ENCODE measurements around the gene CSTA. TPM values are rescaled to one million over a fixed set of nuclear protein-coding genes. Genes with fewer than 3 reads are reported as not detected.

The CSTA gene
- total RNA-seq, 2 experiments from 2014 or later: 1.2 to 1.4 TPM

DNA sequence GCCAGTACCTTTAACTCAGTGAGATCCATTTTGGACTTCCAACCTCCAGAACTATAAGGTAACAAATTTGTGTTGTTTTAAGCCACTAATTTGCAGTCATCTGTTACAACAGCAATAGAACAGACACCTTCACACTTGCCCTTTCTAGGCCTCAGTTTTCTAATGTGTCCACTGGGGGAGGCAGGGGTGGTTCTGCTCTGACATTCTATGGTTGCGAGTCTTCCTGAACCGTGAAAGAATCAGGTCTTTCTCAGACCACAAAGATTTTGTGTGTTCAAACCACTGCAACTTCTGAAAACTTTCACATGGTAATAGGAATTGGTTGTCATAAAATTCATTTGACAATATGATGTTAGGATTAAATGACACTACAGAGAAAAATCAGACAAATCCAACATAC, 26.8 kb upstream of the CSTA start:
- peaks cover 10% of the 10 kb centered on the region for H3K4me1 ChIP-seq (ENCODE audit: insufficient read depth, low read length)
- CTCF ChIA-PET: no interaction called here
- no peaks in the 10 kb centered on the region for H3K27me3 ChIP-seq (ENCODE audit: control insufficient read depth in 1 of 2, insufficient read depth in 2 of 2, low read length in 2 of 2)
- no peaks in the 10 kb centered on the region for H3K36me3 ChIP-seq (ENCODE audit: insufficient read depth, low read length)
- H3K4me1 Mint-ChIP-seq (ENCODE audit: low read depth): peaks cover 8% of the 10 kb centered on the region
- no peak overlapping the region for H3K27ac Mint-ChIP-seq
- H3K4me3 Mint-ChIP-seq: no peak overlapping the region
- ATAC-seq (ENCODE audit: poor library complexity) (no peak), DNase-seq (peak in 2 of 14 experiments; percentile 23 to 28)
- intact Hi-C loops (cut with DNase I, micrococcal nuclease): no loop called here
- peaks cover 0 to 5% of the 10 kb centered on the region in 2 experiments for H3K9me3 ChIP-seq (ENCODE audit: control insufficient read depth in 1 of 2, insufficient read depth in 1 of 2, low read length in 2 of 2)
- TF ChIP-seq, protein P1, sequence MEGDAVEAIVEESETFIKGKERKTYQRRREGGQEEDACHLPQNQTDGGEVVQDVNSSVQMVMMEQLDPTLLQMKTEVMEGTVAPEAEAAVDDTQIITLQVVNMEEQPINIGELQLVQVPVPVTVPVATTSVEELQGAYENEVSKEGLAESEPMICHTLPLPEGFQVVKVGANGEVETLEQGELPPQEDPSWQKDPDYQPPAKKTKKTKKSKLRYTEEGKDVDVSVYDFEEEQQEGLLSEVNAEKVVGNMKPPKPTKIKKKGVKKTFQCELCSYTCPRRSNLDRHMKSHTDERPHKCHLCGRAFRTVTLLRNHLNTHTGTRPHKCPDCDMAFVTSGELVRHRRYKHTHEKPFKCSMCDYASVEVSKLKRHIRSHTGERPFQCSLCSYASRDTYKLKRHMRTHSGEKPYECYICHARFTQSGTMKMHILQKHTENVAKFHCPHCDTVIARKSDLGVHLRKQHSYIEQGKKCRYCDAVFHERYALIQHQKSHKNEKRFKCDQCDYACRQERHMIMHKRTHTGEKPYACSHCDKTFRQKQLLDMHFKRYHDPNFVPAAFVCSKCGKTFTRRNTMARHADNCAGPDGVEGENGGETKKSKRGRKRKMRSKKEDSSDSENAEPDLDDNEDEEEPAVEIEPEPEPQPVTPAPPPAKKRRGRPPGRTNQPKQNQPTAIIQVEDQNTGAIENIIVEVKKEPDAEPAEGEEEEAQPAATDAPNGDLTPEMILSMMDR (IDR thresholded peaks at IDR 0.05): no peak
- peaks cover 2% of the 10 kb centered on the region for H3K9me3 Mint-ChIP-seq
- no peak overlapping the region for H3K27ac ChIP-seq (ENCODE audit: low read depth in 1 of 2, low read length in 2 of 2)
- no peak overlapping the region for H3K4me3 ChIP-seq (ENCODE audit: low read length)
- H3K27me3 Mint-ChIP-seq: no peaks in the 10 kb centered on the region
- no peaks in the 10 kb centered on the region for H3K36me3 Mint-ChIP-seq (ENCODE audit: low read depth)
- POLR2A ChIA-PET: no interaction called here

DNA sequence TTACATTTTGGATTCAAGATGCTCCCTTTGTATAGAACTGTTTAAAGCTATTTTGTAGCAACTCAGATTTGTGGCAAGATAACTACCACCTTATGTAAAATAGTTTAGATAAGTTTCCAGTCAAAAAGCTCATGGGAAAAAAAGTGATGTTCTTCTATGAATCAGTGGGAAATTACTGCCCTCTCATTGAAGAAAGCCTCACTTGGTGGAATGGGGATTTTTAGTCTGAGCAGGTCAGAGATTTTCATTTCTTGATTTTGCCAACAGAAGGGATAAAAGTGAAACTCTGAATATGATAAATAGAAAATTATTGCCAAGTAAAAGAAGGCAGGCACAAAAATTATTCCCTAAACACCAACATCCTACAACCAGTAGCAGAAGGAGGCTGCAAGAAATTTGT, 25.8 kb upstream of the CSTA start:
- peaks cover 0 to 5% of the 10 kb centered on the region in 2 experiments for H3K9me3 ChIP-seq (ENCODE audit: control insufficient read depth in 1 of 2, insufficient read depth in 1 of 2, low read length in 2 of 2)
- intact Hi-C loops (cut with DNase I, micrococcal nuclease): loop anchor here in 1 of 2 experiments (1.0 kb wide), 1 partner anchor 753 kb away; no protein-coding TSS in a partner anchor
- CTCF ChIA-PET: interaction anchor here (0.9 to 1.4 kb wide), 3 partner anchors 198 to 756 kb away, joined by 3 to 12 read pairs (median 4); no protein-coding TSS in a partner anchor
- H3K4me1 ChIP-seq (ENCODE audit: insufficient read depth, low read length): peaks cover 10% of the 10 kb centered on the region
- TF ChIP-seq, protein P1 (IDR thresholded peaks at IDR 0.05): no peak
- Mint-ChIP-seq H3K27me3 (no peaks in the 10 kb centered on the region), H3K4me1 (ENCODE audit: low read depth) (peaks cover 8% of the 10 kb centered on the region), H3K36me3 (ENCODE audit: low read depth) (no peaks in the 10 kb centered on the region), H3K9me3 (peaks cover 2% of the 10 kb centered on the region), H3K4me3 (no peak overlapping the region), H3K27ac (no peak overlapping the region)
- H3K4me3 ChIP-seq (ENCODE audit: low read length): no peak overlapping the region
- no peak for ATAC-seq (ENCODE audit: poor library complexity)
- no peaks in the 10 kb centered on the region for H3K36me3 ChIP-seq (ENCODE audit: insufficient read depth, low read length)
- peak in 1 of 14 experiments; percentile 18 for DNase-seq
- no peak overlapping the region for H3K27ac ChIP-seq (ENCODE audit: low read depth in 1 of 2, low read length in 2 of 2)
- POLR2A ChIA-PET: interaction anchor here (1.4 to 2.1 kb wide), 2 partner anchors 14 to 198 kb away, joined by 4 to 6 read pairs; no protein-coding TSS in a partner anchor
- H3K27me3 ChIP-seq (ENCODE audit: control insufficient read depth in 1 of 2, insufficient read depth in 2 of 2, low read length in 2 of 2): no peaks in the 10 kb centered on the region

- intact Hi-C loops (cut with DNase I, micrococcal nuclease): loop anchor here (1.0 to 2.0 kb wide), 4 partner anchors 197 to 754 kb away; no protein-coding TSS in a partner anchor
- Mint-ChIP-seq H3K27me3 (no peaks in the 10 kb centered on the region), H3K4me1 (ENCODE audit: low read depth) (peaks cover 8% of the 10 kb centered on the region), H3K27ac (no peak overlapping the region), H3K36me3 (ENCODE audit: low read depth) (no peaks in the 10 kb centered on the region), H3K4me3 (no peak overlapping the region), H3K9me3 (peaks cover 2% of the 10 kb centered on the region)
- Histone ChIP-seq H3K4me1 (ENCODE audit: insufficient read depth, low read length) (peaks cover 8% of the 10 kb centered on the region), H3K27me3 (ENCODE audit: control insufficient read depth in 1 of 2, insufficient read depth in 2 of 2, low read length in 2 of 2) (no peaks in the 10 kb centered on the region), H3K36me3 (ENCODE audit: insufficient read depth, low read length) (no peaks in the 10 kb centered on the region), H3K9me3 (ENCODE audit: control insufficient read depth in 1 of 2, insufficient read depth in 1 of 2, low read length in 2 of 2) (peaks cover 0 to 5% of the 10 kb centered on the region in 2 experiments), H3K4me3 (ENCODE audit: low read length) (no peak overlapping the region), H3K27ac (ENCODE audit: low read depth in 1 of 2, low read length in 2 of 2) (no peak overlapping the region)
- ChIA-PET CTCF (interaction anchor here (0.9 to 1.4 kb wide), 4 partner anchors 198 to 757 kb away, joined by 3 to 12 read pairs (median 4); partner anchors contain the start of gene POLQ), POLR2A (interaction anchor here (1.0 to 2.1 kb wide), 4 partner anchors 14 to 753 kb away, joined by 3 to 6 read pairs (median 4); no protein-coding TSS in a partner anchor)
- peak; percentile 49 for ATAC-seq (ENCODE audit: poor library complexity)
- peak in 9 of 14 experiments; percentile 9 to 73 (median 30) for DNase-seq
- TF ChIP-seq, protein P1 (IDR thresholded peaks at IDR 0.05): peak; percentile 55
Measured at GRCh38 chr3:122299872-122300460, 25.1 kb upstream of the CSTA start.
